RWPE1 (cell line): ENCODE data around the gene DHRS13.
"Not testable (repeated sequence)": the region's sequence is repeated elsewhere in the genome, so short reads cannot be mapped to it uniquely, and the experiment has no call there.

Experiments used
- CTCF ChIA-PET: fragments of 350-600 bp; sonication (Branson Sonifier 250); formaldehyde crosslinking; extraction: SDS; loops from one replicate; lab custom pipeline; 2021; lab: Yijun Ruan, JAX
- POLR2A ChIA-PET: fragments of 400-600 bp; formaldehyde crosslinking; extraction: SDS; loops from one replicate; lab custom pipeline; 2020; ENCODE audit warnings: antibody characterized with exemption; ENCODE audit not compliant: low non-redundant PET; lab: Yijun Ruan, JAX
- DNase-seq: peaks from one replicate; pipeline ENCODE4 v3.0.0; 2012; ENCODE audit warnings: low spot score
- H3K27ac ChIP-seq: fragments of 450-650 bp; 2 replicates; pipeline ENCODE4 v1.5.1; 2017
- TF ChIP-seq, protein P1 (sequence below): fragments of 450-650 bp; conservative IDR thresholded peaks from 2 replicates; pipeline ENCODE4 v1.5.1; 2017; ENCODE audit warnings: low read depth, mild to moderate bottlenecking

Gene DHRS13

DNA sequence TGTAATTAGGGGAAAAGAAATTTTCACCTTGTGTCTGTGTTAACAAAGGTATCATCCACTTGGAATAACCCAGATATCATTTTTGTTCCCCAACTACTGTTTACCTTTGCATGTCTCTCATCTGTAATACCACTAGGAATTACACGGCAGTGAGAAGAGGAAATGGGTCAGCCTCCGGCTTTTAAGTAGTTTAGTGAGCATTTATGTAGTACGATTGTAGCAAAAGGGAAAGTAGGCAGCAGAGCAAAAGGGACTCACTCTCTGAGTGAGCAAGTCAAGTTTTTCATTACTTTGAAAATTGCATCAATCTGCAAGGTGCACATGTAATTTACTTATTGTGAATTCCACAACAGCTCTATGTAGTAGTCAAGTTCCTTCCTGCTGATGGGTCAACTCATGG lies 37.3 kb upstream of the DHRS13 start:
- TF ChIP-seq, protein P1, sequence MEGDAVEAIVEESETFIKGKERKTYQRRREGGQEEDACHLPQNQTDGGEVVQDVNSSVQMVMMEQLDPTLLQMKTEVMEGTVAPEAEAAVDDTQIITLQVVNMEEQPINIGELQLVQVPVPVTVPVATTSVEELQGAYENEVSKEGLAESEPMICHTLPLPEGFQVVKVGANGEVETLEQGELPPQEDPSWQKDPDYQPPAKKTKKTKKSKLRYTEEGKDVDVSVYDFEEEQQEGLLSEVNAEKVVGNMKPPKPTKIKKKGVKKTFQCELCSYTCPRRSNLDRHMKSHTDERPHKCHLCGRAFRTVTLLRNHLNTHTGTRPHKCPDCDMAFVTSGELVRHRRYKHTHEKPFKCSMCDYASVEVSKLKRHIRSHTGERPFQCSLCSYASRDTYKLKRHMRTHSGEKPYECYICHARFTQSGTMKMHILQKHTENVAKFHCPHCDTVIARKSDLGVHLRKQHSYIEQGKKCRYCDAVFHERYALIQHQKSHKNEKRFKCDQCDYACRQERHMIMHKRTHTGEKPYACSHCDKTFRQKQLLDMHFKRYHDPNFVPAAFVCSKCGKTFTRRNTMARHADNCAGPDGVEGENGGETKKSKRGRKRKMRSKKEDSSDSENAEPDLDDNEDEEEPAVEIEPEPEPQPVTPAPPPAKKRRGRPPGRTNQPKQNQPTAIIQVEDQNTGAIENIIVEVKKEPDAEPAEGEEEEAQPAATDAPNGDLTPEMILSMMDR, result no peak
- DNase-seq, result no peak
- POLR2A ChIA-PET, result no interaction called here
- no peak overlapping the region for H3K27ac ChIP-seq
- CTCF ChIA-PET, result interaction anchor here (0.6 kb wide), 2 partner anchors 153 to 190 kb away, joined by 3 read pairs; no protein-coding TSS in a partner anchor

DNA sequence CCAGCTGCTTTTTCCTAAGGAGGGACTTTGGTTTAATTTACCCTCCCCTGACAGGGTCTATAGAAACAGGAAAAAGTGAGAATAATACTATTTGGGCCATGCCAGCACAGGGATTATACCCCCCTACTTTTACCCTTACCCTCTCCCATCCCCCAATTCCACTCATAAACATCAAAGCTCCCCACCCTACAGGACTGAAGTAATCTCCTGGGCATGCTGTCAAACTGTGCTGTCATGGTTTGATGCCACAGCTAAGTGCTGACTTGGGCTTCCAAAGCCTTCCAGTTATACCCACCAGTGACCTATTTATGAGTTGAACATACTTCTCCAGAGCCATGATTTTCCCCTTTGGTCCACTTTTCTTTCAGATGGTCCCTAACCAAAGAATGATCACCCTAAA lies 35.7 kb upstream of the DHRS13 start:
- CTCF ChIA-PET, result interaction anchor here (1.7 kb wide), 1 partner anchor 212 kb away, joined by 6 read pairs; no protein-coding TSS in a partner anchor

GRCh38 chr17:28937044-28937729 lies 34.3 kb upstream of the DHRS13 start:
- POLR2A ChIA-PET, result interaction anchor here (0.5 kb wide), 1 partner anchor 36 kb away, joined by 3 read pairs; no protein-coding TSS in a partner anchor
- TF ChIP-seq, protein P1, result no peak
- DNase-seq, result no peak
- H3K27ac ChIP-seq, result no peak overlapping the region
- CTCF ChIA-PET, result interaction anchor here (0.5 to 1.7 kb wide), 4 partner anchors 20 to 210 kb away, joined by 3 to 6 read pairs (median 4); no protein-coding TSS in a partner anchor

More for the DNA sequence above, 35.7 kb upstream of the DHRS13 start:
- no peak for DNase-seq
- peak overlapping the region; percentile 56 for H3K27ac ChIP-seq
- TF ChIP-seq, protein P1, result no peak
- POLR2A ChIA-PET, result no interaction called here

- DNase-seq, result no peak
- ChIA-PET POLR2A (no interaction called here), CTCF (interaction anchor here (0.6 kb wide), 2 partner anchors 34 to 149 kb away, joined by 3 to 6 read pairs; no protein-coding TSS in a partner anchor)
- no peak overlapping the region for H3K27ac ChIP-seq
- TF ChIP-seq, protein P1, result no peak
Measured at GRCh38 chr17:28935744-28936460, 33.0 kb upstream of the DHRS13 start.

DNA sequence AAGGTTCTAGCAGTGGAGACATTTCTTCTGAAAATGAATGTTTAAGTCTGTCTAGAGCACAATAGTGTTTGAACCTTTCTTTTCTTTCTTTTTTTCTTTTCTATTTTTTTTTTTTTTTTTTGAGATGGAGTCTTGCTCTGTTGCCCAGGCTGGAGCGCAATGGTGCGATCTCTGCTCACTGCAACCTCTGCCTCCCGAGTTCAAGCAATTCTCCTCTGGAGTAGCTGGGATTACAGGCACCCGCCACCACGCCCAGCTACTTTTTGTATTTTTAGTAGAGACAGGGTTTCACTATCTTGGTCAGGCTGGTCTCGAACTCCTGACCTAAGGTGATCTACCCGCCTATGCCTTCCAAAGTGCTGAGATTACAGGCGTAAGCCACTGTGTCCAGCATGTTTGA lies 31.6 kb upstream of the DHRS13 start:
- DNase-seq, POLR2A ChIA-PET, CTCF ChIA-PET, H3K27ac ChIP-seq: not testable (repeated sequence)

GRCh38 chr17:28929787-28930186 lies 26.9 kb upstream of the DHRS13 start:
- POLR2A ChIA-PET, result no interaction called here
- TF ChIP-seq, protein P1, result no peak
- CTCF ChIA-PET, result no interaction called here
- no peak for DNase-seq
- H3K27ac ChIP-seq, result no peak overlapping the region
